ENCODE results near the gene UBE2N. TPM values are rescaled to one million over a fixed set of nuclear protein-coding genes. Genes with fewer than 3 reads are reported as not detected.

The UBE2N gene
- total RNA-seq, 5 donors from 2014 or later (not counting 1 experiment from before 2014, with no cell fraction given) = 66.3 to 81.7 (median 79.2) TPM

- 82% methylated on average over 2 of the region's 8 CpGs for WGBS (ENCODE audit: insufficient coverage)
- ChIA-PET CTCF (interaction anchor here (0.5 to 1.3 kb wide), 16 partner anchors 8 to 534 kb away, joined by 3 to 11 read pairs (median 4); no protein-coding TSS in a partner anchor), POLR2A (interaction anchor here (0.5 to 0.6 kb wide), 5 partner anchors 20 to 502 kb away, joined by 3 to 12 read pairs (median 5); no protein-coding TSS in a partner anchor)
- no peak overlapping the region for H3K27ac ChIP-seq (ENCODE audit: low read length)
- H3K4me1 ChIP-seq (ENCODE audit: control insufficient read depth in 1 of 2, extremely low read depth in 1 of 2, insufficient read depth in 2 of 2, low read length in 2 of 2) = peaks cover 23 to 50% of the 10 kb centered on the region in 2 experiments
- Mint-ChIP-seq H3K27ac (peak overlapping the region; percentile 81 to 85), H3K4me3 (peak overlapping the region; percentile 41 to 53 (median 42)), H3K4me1 (peaks cover 91 to 92% (median 91%) of the 10 kb centered on the region in 3 donors), H3K27me3 (no peaks in the 10 kb centered on the region), H3K36me3 (peaks cover 9% of the 10 kb centered on the region), H3K9me3 (no peaks in the 10 kb centered on the region)
- H3K4me3 ChIP-seq (ENCODE audit: control insufficient read depth in 1 of 2, extremely low read depth in 1 of 2, low read length in 1 of 2) = peak overlapping the region in 1 of 2 donors; percentile 6
- no peaks in the 10 kb centered on the region for H3K36me3 ChIP-seq (ENCODE audit: control insufficient read depth in 2 of 2, extremely low read depth in 1 of 2, insufficient read depth in 1 of 2, low read length in 1 of 2)
- no peaks in the 10 kb centered on the region for H3K9me3 ChIP-seq
- ATAC-seq (replicated peaks in 1 of 4) = peak in 2 of 4 experiments; percentile 28 to 46
- H3K27me3 ChIP-seq (replicated peaks in 1 of 2; ENCODE audit: control insufficient read depth in 2 of 2, extremely low read depth in 1 of 2, insufficient read depth in 2 of 2, low read length in 1 of 2) = no peaks in the 10 kb centered on the region
- DNase-seq = no peak
These were observed 15.9 kb downstream of the UBE2N start for GRCh38 chr12:93425736-93426411.

GRCh38 chr12:93422050-93422449, 19.7 kb downstream of the UBE2N start:
- H3K27ac ChIP-seq (ENCODE audit: low read length) = no peak overlapping the region
- DNase-seq = no peak
- no peak for ATAC-seq (replicated peaks in 1 of 4)
- peaks cover 17 to 42% of the 10 kb centered on the region in 2 experiments for H3K4me1 ChIP-seq (ENCODE audit: control insufficient read depth in 1 of 2, extremely low read depth in 1 of 2, insufficient read depth in 2 of 2, low read length in 2 of 2)
- Mint-ChIP-seq H3K9me3 (no peaks in the 10 kb centered on the region), H3K36me3 (peaks cover 2% of the 10 kb centered on the region), H3K27me3 (no peaks in the 10 kb centered on the region), H3K4me3 (no peak overlapping the region), H3K4me1 (peaks cover 86 to 91% (median 87%) of the 10 kb centered on the region in 3 donors), H3K27ac (peak overlapping the region; percentile 66 to 67)
- no peaks in the 10 kb centered on the region for H3K9me3 ChIP-seq
- no peak overlapping the region for H3K4me3 ChIP-seq (ENCODE audit: control insufficient read depth in 1 of 2, extremely low read depth in 1 of 2, low read length in 1 of 2)
- WGBS (ENCODE audit: insufficient coverage) = no CpG with 5 or more reads among the region's 2 CpGs
- H3K36me3 ChIP-seq (ENCODE audit: control insufficient read depth in 2 of 2, extremely low read depth in 1 of 2, insufficient read depth in 1 of 2, low read length in 1 of 2) = no peaks in the 10 kb centered on the region
- no peaks in the 10 kb centered on the region for H3K27me3 ChIP-seq (replicated peaks in 1 of 2; ENCODE audit: control insufficient read depth in 2 of 2, extremely low read depth in 1 of 2, insufficient read depth in 2 of 2, low read length in 1 of 2)
- ChIA-PET POLR2A (interaction anchor here in 1 of 2 donors (1.0 to 1.1 kb wide), 2 partner anchors 14 to 20 kb away, joined by 3 to 4 read pairs; partner anchors contain the start of gene UBE2N), CTCF (interaction anchor here (0.6 to 3.6 kb wide), 13 partner anchors 8 to 637 kb away, joined by 3 to 23 read pairs (median 3); no protein-coding TSS in a partner anchor)

- ATAC-seq (replicated peaks in 1 of 4) (peak; percentile 57 to 73 (median 66)), DNase-seq (peak in 1 of 35 experiments; percentile 70)
- H3K4me1 Mint-ChIP-seq = peaks cover 86 to 90% (median 87%) of the 10 kb centered on the region in 3 donors
- no peaks in the 10 kb centered on the region for H3K9me3 Mint-ChIP-seq
- ChIA-PET POLR2A (interaction anchor here (0.5 to 1.0 kb wide), 8 partner anchors 13 to 1345 kb away, joined by 3 to 4 read pairs (median 3); partner anchors contain the start of gene CRADD (in 1 of the 2)), CTCF (interaction anchor here (0.5 to 4.2 kb wide), 56 partner anchors 8 to 1635 kb away, joined by 3 to 53 read pairs (median 4); partner anchors contain the start of genes MRPL42 (in 2 of the 2) and EEA1 (in 1 of the 2))
- WGBS (ENCODE audit: insufficient coverage) = no CpG with 5 or more reads among the region's 1 CpG
- Histone ChIP-seq H3K27me3 (replicated peaks in 1 of 2; ENCODE audit: control insufficient read depth in 2 of 2, extremely low read depth in 1 of 2, insufficient read depth in 2 of 2, low read length in 1 of 2) (no peaks in the 10 kb centered on the region), H3K4me3 (ENCODE audit: control insufficient read depth in 1 of 2, extremely low read depth in 1 of 2, low read length in 1 of 2) (no peak overlapping the region), H3K4me1 (ENCODE audit: control insufficient read depth in 1 of 2, extremely low read depth in 1 of 2, insufficient read depth in 2 of 2, low read length in 2 of 2) (peaks cover 15 to 43% of the 10 kb centered on the region in 2 experiments), H3K36me3 (ENCODE audit: control insufficient read depth in 2 of 2, extremely low read depth in 1 of 2, insufficient read depth in 1 of 2, low read length in 1 of 2) (no peaks in the 10 kb centered on the region), H3K27ac (ENCODE audit: low read length) (no peak overlapping the region), H3K9me3 (no peaks in the 10 kb centered on the region)
- H3K36me3 Mint-ChIP-seq = peaks cover 2% of the 10 kb centered on the region
- H3K4me3 Mint-ChIP-seq = no peak overlapping the region
- peak overlapping the region; percentile 71 to 78 for H3K27ac Mint-ChIP-seq
- no peaks in the 10 kb centered on the region for H3K27me3 Mint-ChIP-seq
These were observed 22.2 kb downstream of the UBE2N start for GRCh38 chr12:93419388-93420034.

GRCh38 chr12:93417967-93418480, 23.7 kb downstream of the UBE2N start:
- Mint-ChIP-seq H3K4me3 (no peak overlapping the region), H3K36me3 (peaks cover 2% of the 10 kb centered on the region), H3K27ac (peak overlapping the region in 1 of 2 donors; percentile 13), H3K9me3 (no peaks in the 10 kb centered on the region), H3K27me3 (no peaks in the 10 kb centered on the region), H3K4me1 (peaks cover 84 to 88% (median 87%) of the 10 kb centered on the region in 3 donors)
- CTCF ChIA-PET = interaction anchor here in 1 of 2 donors (0.9 to 4.2 kb wide), 3 partner anchors 8 to 18 kb away, joined by 4 to 53 read pairs (median 5); no protein-coding TSS in a partner anchor
- DNase-seq (no peak), ATAC-seq (replicated peaks in 1 of 4) (no peak)
- H3K27ac ChIP-seq (ENCODE audit: low read length) = no peak overlapping the region
- no peak overlapping the region for H3K4me3 ChIP-seq (ENCODE audit: control insufficient read depth in 1 of 2, extremely low read depth in 1 of 2, low read length in 1 of 2)
- H3K9me3 ChIP-seq = no peaks in the 10 kb centered on the region
- POLR2A ChIA-PET = interaction anchor here in 1 of 2 donors (0.5 kb wide), 1 partner anchor 420 kb away, joined by 4 read pairs; no protein-coding TSS in a partner anchor
- peaks cover 30 to 35% of the 10 kb centered on the region in 2 experiments for H3K4me1 ChIP-seq (ENCODE audit: control insufficient read depth in 1 of 2, extremely low read depth in 1 of 2, insufficient read depth in 2 of 2, low read length in 2 of 2)
- 80% methylated on average over 1 of the region's 4 CpGs for WGBS (ENCODE audit: insufficient coverage)
- no peaks in the 10 kb centered on the region for H3K27me3 ChIP-seq (replicated peaks in 1 of 2; ENCODE audit: control insufficient read depth in 2 of 2, extremely low read depth in 1 of 2, insufficient read depth in 2 of 2, low read length in 1 of 2)
- H3K36me3 ChIP-seq (ENCODE audit: control insufficient read depth in 2 of 2, extremely low read depth in 1 of 2, insufficient read depth in 1 of 2, low read length in 1 of 2) = no peaks in the 10 kb centered on the region

- Histone ChIP-seq H3K9me3 (no peaks in the 10 kb centered on the region), H3K4me3 (ENCODE audit: control insufficient read depth in 1 of 2, extremely low read depth in 1 of 2, low read length in 1 of 2) (no peak overlapping the region), H3K27me3 (replicated peaks in 1 of 2; ENCODE audit: control insufficient read depth in 2 of 2, extremely low read depth in 1 of 2, insufficient read depth in 2 of 2, low read length in 1 of 2) (no peaks in the 10 kb centered on the region), H3K27ac (ENCODE audit: low read length) (peak overlapping the region; percentile 39), H3K36me3 (ENCODE audit: control insufficient read depth in 2 of 2, extremely low read depth in 1 of 2, insufficient read depth in 1 of 2, low read length in 1 of 2) (no peaks in the 10 kb centered on the region), H3K4me1 (ENCODE audit: control insufficient read depth in 1 of 2, extremely low read depth in 1 of 2, insufficient read depth in 2 of 2, low read length in 2 of 2) (peaks cover 31 to 42% of the 10 kb centered on the region in 2 experiments)
- ChIA-PET POLR2A (interaction anchor here in 1 of 2 donors (0.6 kb wide), 1 partner anchor 62 kb away, joined by 3 read pairs; no protein-coding TSS in a partner anchor), CTCF (interaction anchor here (0.6 to 2.5 kb wide), 8 partner anchors 10 to 1295 kb away, joined by 3 to 9 read pairs (median 5); partner anchors contain the start of gene MRPL42 (in 1 of the 2))
- Mint-ChIP-seq H3K27ac (peak overlapping the region; percentile 40 to 79), H3K27me3 (no peaks in the 10 kb centered on the region), H3K4me3 (peak overlapping the region; percentile 18 to 28 (median 22)), H3K9me3 (no peaks in the 10 kb centered on the region), H3K36me3 (peaks cover 4% of the 10 kb centered on the region), H3K4me1 (peaks cover 83 to 87% (median 85%) of the 10 kb centered on the region in 3 donors)
- WGBS (ENCODE audit: insufficient coverage) = no CpG with 5 or more reads among the region's 3 CpGs
- ATAC-seq (replicated peaks in 1 of 4) (no peak), DNase-seq (no peak)
These were observed 25.9 kb downstream of the UBE2N start for GRCh38 chr12:93415723-93416464.

All from T-cell (primary cell).